Measurements from ENCODE around the gene GNAQ.

DNA sequence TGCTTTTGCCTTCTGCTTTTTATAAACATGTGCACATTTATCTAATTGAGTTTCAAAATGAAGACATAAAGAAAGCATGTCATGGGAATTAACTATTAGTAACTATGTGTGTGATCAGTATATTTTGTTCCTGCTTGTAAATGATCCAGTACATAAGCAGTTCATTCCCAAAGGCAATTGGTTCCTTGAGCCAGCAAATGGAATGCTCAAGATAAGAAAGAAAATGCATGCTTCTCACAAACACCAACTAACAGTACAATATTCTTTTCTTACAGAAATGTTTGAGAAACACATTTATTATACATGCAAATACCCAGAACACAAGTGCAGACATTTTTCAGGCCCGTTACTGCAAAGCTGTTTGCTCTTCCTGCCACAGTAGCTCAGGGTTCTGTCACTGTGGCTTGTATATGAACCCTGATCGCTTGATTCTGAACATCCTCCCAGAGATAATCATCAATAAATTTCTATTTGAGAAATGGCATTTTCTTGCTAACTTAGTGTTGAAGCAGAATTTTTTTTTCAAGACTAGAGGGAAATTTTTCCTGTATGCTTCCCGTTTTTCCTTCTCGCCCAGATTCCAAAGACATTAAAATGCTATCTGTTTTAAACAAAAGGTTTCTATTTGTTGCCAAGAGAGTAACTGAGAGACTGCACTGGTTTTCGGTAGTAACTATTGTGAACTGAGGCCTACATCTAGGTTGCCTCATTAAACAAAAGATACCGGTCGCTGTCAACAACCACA lies 1.9 kb downstream of the GNAQ start:
- TF ChIP-seq CTCF (IDR thresholded peaks at IDR 0.05) (no peak), POLR2A (IDR thresholded peaks at IDR 0.05) (no peak)
